GM12878 (cell line): Measurements from ENCODE around the gene RARRES2.

Experiments used
- ATF2 ChIP-seq: IDR thresholded peaks from 2 replicates; pipeline ENCODE4 v1.6.1; 2012; ENCODE audit warnings: low read length, inconsistent platforms
- CBFB ChIP-seq: IDR thresholded peaks from 2 replicates; pipeline ENCODE4 v1.6.1; 2016; ENCODE audit warnings: antibody characterized with exemption, low read depth
- CHD2 ChIP-seq: IDR thresholded peaks from 2 replicates; pipeline ENCODE4 v1.6.1; 2011; ENCODE audit warnings: low read depth, low read length, improper control_type of control experiment, borderline replicate concordance
- CTCF ChIP-seq, 3 experiments: IDR thresholded peaks in 2 of 3; conservative IDR thresholded peaks in 1 of 3; 2 replicates each; pipeline ENCODE4 v1.5.1; 2011; ENCODE audit warnings: low read depth in 3 of 3, low read length in 3 of 3, mild to moderate bottlenecking in 3 of 3, control low read depth in 2 of 3, moderate library complexity in 2 of 3, inconsistent platforms in 1 of 3, mixed read lengths in 1 of 3; ENCODE audit not compliant: control insufficient read depth in 2 of 3, insufficient read depth in 1 of 3; ENCODE audit errors: extremely low read depth in 1 of 3
- ELK1 ChIP-seq: IDR thresholded peaks from 2 replicates; pipeline ENCODE4 v1.6.1; 2012; ENCODE audit warnings: low read depth, low read length, improper control_type of control experiment
- EZH2 ChIP-seq: IDR thresholded peaks from 2 replicates; pipeline ENCODE4 v1.6.1; 2012; ENCODE audit warnings: low read depth, mild to moderate bottlenecking, control low read depth, inconsistent platforms, low read length, borderline replicate concordance; ENCODE audit not compliant: control insufficient read depth
- GABPA ChIP-seq: IDR thresholded peaks from 2 replicates; pipeline ENCODE4 v1.6.1; 2014; ENCODE audit warnings: antibody characterized with exemption, low read depth, mild to moderate bottlenecking, inconsistent platforms
- JUND ChIP-seq: IDR thresholded peaks from 2 replicates; pipeline ENCODE4 v1.6.1; 2012; ENCODE audit warnings: low read depth, mild to moderate bottlenecking, low read length, improper control_type of control experiment, moderate library complexity
- RAD21 ChIP-seq: IDR thresholded peaks from 2 replicates; pipeline ENCODE4 v1.6.1; 2011; ENCODE audit warnings: mild to moderate bottlenecking, low read depth, low read length, moderate library complexity; ENCODE audit not compliant: insufficient read depth
- STAT1 ChIP-seq: fragments of 450-650 bp; conservative IDR thresholded peaks from 2 replicates; pipeline ENCODE4 v1.6.1; 2014; ENCODE audit warnings: antibody characterized with exemption, mild to moderate bottlenecking
- USF2 ChIP-seq: IDR thresholded peaks from 2 replicates; pipeline ENCODE4 v1.6.1; 2011; ENCODE audit warnings: low read depth, low read length, improper control_type of control experiment, borderline replicate concordance
- ZNF687 ChIP-seq: fragments of 450-650 bp; IDR thresholded peaks from 2 replicates; pipeline ENCODE4 v1.6.1; 2017; ENCODE audit warnings: mild to moderate bottlenecking, moderate library complexity
- ZZZ3 ChIP-seq: IDR thresholded peaks from 2 replicates; pipeline ENCODE4 v1.6.1; 2011; ENCODE audit warnings: low read depth; ENCODE audit not compliant: control insufficient read depth, insufficient read length

- TF ChIP-seq JUND (no peak), ZNF687 (no peak), CTCF (IDR thresholded peaks at IDR 0.05 in 2 of 3, conservative IDR thresholded peaks at IDR 0.05 in 1 of 3; ENCODE audit: control insufficient read depth in 2 of 3, extremely low read depth in 1 of 3, insufficient read depth in 1 of 3, low read depth in 3 of 3, low read length in 3 of 3) (no peak), RAD21 (no peak), ZZZ3 (no peak), GABPA (no peak), USF2 (no peak), STAT1 (no peak), CBFB (no peak), ATF2 (no peak), CHD2 (no peak), ELK1 (no peak), EZH2 (no peak)
These were observed 31.8 kb upstream of the RARRES2 start for GRCh38 chr7:150373049-150373801.
